GM20431 (cell line): ENCODE results near the gene DHX30.
"Not testable (repeated sequence)": the region's sequence is repeated elsewhere in the genome, so short reads cannot be mapped to it uniquely, and the experiment has no call there.

ENCODE experiments used
- in situ Hi-C: fragments of 300-500 bp; cut with MseI, MboI; formaldehyde crosslinking; loops from one replicate; pipeline ENCODE4 v1.15.0; 2020; ENCODE audit warnings: low sequenced_read_pairs; ENCODE audit not compliant: unreplicated experiment

DHX30 gene, protein sequence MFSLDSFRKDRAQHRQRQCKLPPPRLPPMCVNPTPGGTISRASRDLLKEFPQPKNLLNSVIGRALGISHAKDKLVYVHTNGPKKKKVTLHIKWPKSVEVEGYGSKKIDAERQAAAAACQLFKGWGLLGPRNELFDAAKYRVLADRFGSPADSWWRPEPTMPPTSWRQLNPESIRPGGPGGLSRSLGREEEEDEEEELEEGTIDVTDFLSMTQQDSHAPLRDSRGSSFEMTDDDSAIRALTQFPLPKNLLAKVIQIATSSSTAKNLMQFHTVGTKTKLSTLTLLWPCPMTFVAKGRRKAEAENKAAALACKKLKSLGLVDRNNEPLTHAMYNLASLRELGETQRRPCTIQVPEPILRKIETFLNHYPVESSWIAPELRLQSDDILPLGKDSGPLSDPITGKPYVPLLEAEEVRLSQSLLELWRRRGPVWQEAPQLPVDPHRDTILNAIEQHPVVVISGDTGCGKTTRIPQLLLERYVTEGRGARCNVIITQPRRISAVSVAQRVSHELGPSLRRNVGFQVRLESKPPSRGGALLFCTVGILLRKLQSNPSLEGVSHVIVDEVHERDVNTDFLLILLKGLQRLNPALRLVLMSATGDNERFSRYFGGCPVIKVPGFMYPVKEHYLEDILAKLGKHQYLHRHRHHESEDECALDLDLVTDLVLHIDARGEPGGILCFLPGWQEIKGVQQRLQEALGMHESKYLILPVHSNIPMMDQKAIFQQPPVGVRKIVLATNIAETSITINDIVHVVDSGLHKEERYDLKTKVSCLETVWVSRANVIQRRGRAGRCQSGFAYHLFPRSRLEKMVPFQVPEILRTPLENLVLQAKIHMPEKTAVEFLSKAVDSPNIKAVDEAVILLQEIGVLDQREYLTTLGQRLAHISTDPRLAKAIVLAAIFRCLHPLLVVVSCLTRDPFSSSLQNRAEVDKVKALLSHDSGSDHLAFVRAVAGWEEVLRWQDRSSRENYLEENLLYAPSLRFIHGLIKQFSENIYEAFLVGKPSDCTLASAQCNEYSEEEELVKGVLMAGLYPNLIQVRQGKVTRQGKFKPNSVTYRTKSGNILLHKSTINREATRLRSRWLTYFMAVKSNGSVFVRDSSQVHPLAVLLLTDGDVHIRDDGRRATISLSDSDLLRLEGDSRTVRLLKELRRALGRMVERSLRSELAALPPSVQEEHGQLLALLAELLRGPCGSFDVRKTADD

DNA sequence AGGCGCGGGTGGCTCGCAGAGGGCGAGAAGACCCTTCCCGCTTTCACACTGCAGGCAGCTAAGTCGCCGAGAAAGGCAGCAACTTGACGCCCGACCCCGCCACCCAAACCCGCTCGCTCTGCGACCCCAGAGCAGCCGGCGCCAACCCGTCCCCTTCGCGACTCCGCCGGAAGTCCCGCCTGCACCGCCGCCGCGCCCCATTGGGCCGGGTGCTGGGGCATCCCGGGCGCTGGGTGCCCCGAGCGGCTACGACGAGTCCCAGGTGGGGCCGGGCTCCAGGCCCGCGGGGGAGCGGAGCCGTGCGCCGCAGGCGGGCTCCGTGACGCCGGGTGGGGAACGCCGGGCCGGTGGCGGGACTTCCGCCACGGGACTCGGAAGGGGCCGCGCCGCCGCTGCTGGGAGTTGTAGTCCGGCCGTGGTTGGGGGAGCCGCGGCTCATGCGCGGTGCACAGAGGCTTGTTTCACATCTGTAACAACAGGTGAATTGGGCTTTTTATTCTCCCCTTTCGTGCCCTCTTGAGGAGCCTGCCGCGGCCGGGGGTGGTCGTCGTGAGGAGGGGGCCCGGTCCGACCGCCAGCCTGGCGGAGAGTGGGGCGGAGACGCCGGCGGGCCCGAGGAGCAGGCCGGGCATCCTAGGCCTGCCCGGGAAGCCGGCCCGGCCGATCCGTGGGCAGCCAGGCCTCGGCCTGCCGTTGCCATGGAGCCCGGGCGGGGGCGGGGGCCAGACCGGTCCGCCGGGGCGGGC is at the start of gene DHX30:
Gene DHX30, plus strand, starts transcription at position 405 of the 746 bp plus-strand sequence. CDS start 7,546 bp downstream, outside the sequence.
- in situ Hi-C loops: no loop called here

DNA sequence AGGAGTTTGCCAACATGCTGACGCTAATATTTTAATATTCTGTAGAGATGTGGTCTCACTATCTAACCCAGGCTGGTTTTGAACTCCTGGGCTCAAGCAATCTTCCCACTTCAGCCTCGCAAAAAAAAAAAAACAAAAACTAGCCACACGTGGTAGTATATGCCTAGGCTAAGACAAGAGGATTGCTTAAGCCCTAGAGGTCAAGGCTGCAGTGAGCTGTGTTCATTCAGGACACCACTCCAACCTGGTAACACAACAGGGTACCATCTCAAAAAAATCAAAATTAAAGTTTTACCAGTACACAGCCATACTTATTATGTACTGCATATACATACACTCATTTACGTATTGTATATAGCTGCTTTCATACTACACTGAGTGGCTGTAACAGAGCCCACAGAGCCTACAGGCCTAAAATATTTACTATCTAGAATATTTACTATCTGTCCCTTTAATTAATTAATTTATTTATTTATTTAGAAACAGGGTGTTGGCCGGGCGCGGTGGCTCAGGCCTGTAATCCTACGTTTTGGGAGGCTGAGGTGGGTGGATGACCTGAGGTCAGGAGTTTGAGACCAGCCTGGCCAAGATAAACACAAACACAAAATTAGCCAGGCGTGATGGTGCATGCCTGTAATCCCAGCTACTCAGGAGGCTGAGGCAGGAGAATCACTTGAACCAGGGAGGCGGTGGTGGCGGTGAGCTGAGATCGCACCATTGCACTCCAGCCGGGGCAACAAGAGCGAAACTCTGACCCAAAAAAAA is 44.5 kb upstream of the DHX30 start:
- in situ Hi-C loops: no loop called here

DNA sequence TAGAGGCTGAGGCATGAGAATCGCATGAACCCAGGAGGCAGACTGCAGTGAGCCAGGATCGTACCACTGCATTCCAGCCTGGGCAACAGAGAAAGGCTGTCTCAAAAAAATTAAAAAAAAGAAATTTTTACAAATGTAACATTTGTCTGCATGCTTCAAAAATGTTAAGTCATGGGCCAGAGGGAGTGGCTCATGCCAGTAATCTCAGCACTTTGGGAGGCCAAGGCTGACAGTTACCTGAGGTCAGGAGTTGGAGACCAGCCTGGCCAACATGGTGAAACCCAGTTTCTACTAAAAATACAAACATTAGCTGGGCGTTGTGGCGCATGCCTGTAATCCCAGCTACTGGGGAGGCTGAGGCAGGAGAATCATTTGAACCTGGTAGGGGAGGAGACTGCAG is 42.7 kb upstream of the DHX30 start:
- in situ Hi-C loops: not testable (repeated sequence)

DNA sequence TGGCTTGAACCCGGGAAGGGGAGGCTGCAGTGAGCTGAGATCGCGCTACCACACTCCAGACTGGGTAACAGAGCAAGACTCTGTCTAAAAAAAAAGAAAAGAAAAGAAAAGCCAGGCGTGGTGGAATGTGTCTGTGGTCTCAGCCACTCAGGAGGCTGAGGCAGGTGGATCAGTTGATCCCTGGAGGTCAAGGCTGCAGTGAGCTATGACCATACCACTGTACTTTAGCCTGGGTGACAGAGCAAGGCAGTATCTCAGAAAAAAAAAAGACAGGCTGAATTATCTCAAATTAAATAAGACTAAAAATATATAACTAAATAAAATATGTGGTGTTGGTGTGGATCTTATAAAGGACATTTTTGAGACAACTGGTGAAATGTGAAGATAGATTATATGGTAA is 41.9 kb upstream of the DHX30 start:
- in situ Hi-C loops: no loop called here

DNA sequence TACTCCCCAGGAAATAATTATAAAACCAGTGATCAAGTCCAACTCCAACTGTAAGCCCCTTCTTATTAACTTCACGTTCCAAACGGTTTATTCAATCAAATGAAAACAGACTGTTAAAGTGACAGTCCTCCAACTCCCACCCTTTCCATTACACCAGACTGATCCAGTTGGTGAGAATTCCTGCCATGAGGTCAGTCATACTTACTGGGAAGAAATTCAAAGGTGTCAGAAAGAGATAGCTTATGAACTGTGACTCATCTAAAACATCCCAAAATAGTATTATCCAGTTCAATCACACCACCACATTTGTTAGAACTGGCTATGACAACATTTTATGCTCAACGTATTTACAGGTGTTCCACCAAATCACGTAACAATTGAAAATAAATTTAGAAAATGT is 40.7 kb upstream of the DHX30 start:
- in situ Hi-C loops: no loop called here

DNA sequence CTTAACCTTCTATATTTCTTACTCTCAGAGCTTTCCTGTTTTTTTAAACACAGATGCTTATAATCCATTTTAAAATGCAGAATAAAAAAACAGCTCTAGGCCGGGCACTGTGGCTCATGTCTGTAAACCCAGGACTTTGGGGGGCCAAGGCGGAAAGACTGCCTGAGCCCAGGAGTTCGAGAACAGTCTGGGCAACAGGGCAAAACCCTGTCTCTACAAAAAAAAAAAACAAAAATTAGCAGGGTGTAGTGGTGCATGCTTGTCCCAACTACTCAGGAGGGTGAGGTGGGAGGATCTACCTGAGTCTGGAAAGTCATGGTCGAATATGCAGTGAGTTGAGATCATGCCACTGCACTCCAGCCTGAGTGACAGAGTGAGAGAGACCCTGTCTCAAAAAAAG is 36.8 kb upstream of the DHX30 start:
- in situ Hi-C loops: no loop called here

DNA sequence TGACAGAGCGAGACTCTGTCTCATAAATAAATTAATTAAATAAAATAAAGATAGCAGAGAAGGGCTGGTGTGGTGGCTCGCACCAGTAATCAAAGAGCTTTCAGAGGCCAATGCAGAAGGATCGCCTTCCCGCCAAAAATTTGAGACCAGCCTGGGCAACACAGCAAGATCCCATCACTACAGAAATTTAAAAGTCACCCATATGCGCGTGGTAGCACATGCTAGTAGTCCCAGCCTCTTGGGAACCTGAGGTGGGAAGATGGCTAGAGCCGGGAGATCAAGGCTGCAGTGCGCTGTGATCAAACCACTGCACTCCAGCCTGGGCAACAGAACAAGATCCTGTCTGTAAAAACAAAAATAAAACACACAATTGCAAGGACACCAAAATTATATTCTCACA is 30.9 kb upstream of the DHX30 start:
- in situ Hi-C loops: no loop called here

DNA sequence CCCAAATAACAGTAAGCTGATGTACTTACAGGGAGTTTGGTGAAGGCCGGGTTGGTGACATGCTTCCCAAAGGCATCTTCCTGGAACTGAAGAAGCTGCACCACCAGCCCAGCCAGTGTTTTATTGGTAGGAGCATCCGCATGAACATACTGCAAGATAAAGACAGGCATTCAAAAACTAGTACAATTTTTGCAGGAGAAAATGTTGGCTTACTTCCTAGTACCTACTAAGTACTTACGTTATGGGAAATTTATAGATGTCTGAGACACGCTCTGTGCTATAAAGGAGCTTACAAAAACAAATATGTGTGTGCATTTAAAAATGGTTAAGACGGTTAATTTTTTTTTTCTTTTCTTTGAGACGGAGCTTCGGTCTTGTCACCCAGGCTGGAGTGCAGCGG is 30.1 kb upstream of the DHX30 start:
- in situ Hi-C loops: no loop called here

DNA sequence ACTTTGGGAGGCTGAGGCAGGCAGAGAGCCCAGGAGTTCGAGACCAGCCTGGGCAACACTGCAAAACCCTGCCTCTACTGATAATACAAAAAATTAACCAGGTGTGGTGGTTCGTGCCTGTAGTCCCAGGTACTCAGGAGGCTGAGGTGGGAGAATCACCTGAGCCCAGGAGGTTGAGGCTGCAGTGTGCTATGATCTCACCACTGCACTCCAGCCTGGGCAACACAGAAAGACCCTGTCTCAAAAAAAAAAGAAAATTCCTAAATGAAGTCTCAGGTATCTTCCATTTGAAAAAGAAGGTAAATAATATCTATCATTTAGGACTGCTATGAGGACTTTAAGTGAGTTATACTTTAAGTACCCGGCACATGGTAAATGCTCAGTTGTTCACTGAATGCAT is 24.2 kb upstream of the DHX30 start:
- in situ Hi-C loops: no loop called here

DNA sequence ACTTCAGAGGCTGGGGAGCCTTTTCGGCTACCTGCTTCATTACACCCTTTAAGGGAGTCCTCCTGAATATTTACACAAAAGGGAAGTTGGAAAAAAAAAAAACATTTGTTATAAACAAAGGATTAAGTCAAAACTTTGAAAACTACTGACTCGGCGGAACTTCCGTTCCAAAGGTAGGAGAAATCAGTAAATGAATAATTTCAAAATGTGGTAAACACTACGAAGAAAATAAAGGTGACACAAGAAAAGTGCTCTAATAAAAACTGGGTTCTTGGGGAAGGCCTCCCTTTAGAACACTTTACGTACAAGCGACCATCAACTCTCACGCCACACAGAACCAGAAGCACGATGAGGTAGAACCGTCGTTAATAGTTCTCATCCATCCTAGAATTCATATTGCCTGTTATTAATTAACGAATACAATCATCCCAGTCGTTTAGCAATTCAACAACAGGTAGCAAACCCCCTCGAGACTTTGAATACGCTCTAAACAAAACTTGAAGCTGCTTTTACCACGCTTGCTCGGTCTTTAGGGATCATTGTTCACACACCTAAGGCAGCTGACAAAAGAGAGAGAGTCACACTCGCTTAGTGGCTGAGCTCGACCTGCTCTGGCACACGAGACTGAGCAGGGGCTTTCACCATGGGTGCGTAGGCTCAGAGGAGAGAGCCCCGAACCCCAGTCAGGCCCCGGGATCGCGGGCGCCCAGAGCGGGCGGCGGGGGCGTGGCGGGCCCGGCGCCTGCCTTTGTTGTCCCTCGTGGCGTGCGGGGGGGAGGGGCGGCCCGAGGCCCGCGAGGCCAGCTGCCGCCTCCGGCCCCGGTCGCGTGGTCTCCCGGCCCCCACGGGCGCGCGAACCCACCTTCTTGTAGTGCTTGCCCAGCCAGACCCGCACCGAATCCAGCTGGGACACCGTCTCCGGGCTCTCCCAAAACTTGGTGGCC is 21.9 kb upstream of the DHX30 start:
- in situ Hi-C loops: no loop called here

DNA sequence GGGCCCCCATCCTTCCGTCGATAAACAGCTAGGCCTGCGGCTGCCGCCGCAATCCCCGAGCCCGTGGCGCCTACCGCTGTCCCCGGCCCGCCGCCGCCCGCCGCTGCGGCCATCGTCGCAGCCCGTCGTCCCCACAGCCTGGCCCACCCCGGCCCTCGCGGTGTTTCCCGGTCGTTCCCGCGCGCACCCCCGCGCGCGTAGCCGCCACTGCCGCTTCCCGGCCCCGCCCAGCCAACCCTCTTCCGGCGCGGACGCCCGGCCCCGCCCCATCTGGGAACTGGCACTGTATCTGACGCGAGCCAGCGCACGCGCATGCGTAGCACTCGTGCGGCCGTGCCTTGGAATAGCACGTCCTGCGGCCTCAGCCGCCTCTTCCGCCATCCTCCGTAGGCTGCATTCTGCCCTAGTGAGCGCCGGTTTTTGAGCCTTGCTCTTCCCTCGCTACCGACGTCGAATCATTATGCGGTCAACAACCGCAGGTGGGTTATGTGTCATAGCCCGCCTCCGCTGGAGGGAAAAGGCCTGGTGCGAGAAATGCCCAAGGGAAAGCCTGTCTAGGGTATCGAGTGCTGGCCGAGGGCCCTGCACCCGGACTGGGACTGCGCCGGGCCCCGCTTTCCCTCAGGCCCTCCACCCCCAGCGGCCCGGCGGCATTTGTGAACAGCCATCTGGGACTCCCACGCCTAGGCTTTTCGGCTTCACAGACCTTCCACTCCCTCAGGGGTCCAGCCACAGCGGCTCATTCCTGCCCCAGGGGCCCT is 21.1 kb upstream of the DHX30 start, which contains the start of gene SMARCC1:
Gene SMARCC1, minus strand, starts transcription at position 209 of the 761 bp plus-strand sequence. Its CDS starts 96 bp downstream, at position 113.
- in situ Hi-C loops: no loop called here

DNA sequence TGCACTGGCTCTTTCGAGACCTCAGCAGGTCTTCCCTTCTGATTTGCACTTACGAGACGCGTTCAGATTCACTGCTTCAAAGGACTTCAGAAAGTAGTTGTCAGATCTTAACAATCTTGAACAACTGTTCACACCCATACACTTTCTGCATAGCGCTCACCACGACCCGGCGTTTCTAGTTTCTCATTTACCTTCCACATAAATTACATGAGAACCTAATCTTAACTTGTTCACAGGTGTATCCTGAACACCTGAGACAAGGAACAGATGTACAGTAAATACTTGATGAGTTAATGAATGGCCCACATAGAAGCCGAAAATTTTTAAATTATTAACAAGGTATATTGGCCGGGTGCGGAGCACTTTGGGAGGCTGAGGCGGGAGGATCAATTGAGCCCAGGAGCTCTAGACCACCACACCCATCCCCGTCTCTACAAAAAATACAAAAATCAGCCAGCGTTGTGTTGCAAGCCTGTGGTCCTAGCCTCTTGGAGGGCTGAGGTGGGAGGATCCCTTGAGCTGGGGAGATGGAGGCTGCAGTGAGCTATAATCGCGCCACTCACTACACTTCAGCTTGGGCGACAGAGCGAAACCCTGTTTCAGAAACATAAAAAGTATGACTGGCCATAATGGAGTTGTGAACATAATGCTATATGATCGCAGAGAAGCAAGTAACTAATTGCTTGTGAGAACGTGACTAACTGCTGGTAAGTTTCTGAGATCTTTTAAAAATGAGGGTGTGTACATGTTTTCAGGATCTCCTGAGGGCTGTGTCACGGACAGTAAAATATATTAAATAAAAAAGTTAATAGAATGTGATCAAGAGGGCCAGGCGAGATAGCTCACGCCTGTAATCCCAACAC is 20.3 kb upstream of the DHX30 start:
- in situ Hi-C loops: no loop called here

DNA sequence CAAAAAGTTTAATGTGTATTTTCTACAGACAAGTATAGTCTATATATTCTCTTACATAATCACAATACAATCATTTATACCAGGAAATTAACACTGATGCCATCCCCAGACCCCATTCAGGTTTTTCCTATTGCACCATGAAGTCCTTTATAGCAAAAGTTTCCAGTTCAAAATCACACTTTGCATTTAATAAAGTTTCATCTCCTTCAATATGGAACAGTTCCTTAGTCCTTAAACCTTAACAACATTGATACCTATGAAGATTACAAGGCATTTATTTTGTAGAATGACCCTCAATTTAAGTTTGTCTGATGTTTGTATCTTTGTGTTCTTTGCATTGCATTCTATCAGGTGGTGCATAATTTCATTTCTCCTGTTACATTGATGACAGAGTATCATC is 19.3 kb upstream of the DHX30 start:
- in situ Hi-C loops: no loop called here

DNA sequence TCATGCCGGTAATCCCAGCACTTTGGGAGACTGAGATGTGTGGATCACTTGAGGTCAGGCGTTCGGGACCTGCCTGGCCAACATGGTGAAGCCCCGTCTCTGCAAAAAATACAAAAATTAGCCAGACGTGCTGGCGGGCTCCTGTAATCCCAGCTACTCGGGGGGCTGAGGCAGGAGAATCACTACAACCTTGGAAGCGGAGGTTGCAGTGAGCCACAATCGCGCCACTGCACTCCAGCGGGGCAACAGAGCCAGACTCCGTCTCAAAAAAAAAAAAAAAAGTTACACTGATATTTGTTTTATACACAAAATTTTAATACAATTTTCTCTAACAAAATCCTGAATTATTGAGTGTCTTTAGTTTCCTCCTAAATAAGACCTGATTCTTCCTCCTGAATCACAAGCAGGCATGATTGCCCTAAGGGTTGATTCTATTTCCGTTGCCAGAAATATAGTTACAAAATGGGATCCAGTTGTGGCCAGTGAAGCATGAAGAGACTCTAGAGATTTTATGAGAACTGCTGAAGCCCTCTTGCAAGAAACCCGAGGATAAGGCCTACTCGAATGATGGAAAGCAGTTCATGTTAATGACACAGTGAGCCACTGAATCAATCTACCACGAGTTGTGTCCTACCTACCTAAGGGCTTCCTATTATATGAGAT is 11.6 kb upstream of the DHX30 start:
- in situ Hi-C loops: loop anchor here (10.0 kb wide), 1 partner anchor 267 kb away; no protein-coding TSS in a partner anchor

DNA sequence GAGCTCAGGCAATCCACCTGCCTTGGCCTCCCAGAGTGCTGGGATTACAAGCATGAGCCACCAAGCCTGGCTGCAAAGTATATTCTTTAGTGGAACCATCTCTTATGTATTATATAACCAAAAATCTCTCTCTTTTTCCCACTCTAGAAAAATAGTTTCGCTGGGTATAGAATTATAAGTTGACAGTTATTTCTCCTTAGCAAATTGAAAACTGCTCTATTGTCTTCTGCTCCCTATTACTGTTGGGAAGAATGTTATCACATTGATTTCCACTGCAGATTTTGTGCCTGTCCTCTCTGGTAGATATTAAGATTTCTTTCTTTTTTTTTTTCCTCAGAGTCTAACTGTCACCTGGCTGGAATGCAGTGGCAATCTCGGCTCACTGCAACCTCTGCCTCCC is 10.2 kb upstream of the DHX30 start:
- in situ Hi-C loops: loop anchor here (10.0 kb wide), 1 partner anchor 268 kb away; no protein-coding TSS in a partner anchor

DNA sequence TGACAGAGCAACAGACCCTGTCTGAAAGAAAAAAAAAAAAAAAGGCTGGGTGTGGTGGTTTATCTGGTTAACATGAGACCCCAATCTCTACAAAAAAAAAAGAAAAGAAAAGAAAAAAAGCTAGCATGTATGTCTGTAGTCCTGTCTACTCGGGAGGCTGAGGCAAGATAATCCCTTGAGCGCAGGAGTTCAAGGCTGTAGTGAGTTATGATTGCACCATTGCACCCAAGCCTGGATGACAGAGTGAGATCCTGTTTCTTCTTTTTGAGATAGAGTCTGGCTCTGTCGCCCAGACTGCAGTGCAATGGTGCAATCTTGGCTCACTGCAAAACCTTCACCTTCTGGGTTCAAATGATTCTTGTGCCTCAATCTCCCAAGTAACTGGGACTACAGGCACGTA is 8.4 kb upstream of the DHX30 start:
- in situ Hi-C loops: loop anchor here (10.0 kb wide), 1 partner anchor 270 kb away; no protein-coding TSS in a partner anchor
